ENCODE data around the gene KCNAB1. TPM values are rescaled to one million over a fixed set of nuclear protein-coding genes. Genes with fewer than 3 reads are reported as not detected.

The KCNAB1 gene
- total RNA-seq, 2 experiments from 2014 or later = not detected

DNA sequence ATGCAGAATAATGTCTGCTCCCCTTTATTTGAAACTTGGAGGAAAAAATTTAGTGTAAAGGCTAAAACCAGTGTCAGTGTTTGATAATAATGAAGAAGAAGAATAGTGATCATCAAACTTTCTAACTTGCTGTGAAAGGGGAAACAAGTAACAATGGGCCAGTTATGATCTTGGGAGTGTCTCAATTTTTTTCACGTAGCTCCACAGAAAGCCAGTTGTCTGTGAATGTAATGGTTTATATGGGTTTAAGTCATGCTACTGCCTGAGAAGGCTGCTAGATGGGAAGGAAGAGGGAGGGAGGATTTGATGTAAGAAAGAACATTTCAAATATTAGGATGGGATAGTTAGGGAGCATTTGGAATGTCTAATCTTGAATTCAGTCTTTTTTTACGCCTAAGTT, 455.7 kb downstream of the KCNAB1 start:
- no peaks in the 10 kb centered on the region for H3K36me3 Mint-ChIP-seq
- CTCF ChIA-PET = no interaction called here
- DNase-seq = no peak

DNA sequence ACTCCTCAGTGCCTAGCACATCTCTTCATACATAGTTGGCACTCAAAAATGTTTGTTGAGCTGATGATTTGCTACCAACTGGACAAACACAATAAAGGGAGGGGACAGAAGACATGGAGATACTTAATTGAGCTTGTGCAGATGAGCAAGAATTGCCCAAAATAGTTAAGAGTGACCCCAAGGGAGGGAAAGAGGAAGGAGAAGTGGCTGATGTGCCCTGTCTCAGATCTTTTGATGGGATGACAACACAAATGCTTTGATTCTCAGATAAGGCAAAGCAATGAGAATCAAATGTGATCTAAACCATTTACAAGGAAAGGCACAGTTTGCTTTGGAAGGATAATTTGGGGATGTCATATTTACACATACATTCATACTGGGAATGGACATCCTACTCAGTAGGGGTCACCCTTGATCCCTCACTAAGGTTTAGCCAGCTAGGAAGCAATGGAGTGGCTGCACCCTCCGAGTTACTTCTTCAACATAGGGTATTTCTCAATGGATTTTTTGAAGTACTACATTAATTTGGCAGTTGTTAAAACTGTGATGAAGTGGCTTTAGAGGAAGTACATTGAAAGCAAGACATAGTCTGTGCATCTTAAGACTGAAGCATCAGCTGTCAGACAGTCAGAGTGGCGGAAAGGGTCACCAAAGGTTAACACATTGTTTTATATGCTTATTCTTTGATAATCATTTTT, 456.4 kb downstream of the KCNAB1 start:
- H3K27me3 Mint-ChIP-seq = peaks cover 7% of the 10 kb centered on the region
- no peak overlapping the region for H3K27ac Mint-ChIP-seq
- CTCF ChIA-PET = no interaction called here
- POLR2A ChIA-PET = no interaction called here
- no peak overlapping the region for H3K4me3 Mint-ChIP-seq
- intact Hi-C loops (cut with micrococcal nuclease) = no loop called here
- no peaks in the 10 kb centered on the region for H3K9me3 Mint-ChIP-seq
- no peak for DNase-seq
- no peaks in the 10 kb centered on the region for H3K36me3 Mint-ChIP-seq
- no peaks in the 10 kb centered on the region for H3K4me1 Mint-ChIP-seq (ENCODE audit: low read depth)

More for the DNA sequence above, 455.7 kb downstream of the KCNAB1 start:
- intact Hi-C loops (cut with micrococcal nuclease) = no loop called here
- Mint-ChIP-seq H3K4me3 (no peak overlapping the region), H3K27me3 (peaks cover 7% of the 10 kb centered on the region), H3K9me3 (no peaks in the 10 kb centered on the region), H3K4me1 (ENCODE audit: low read depth) (no peaks in the 10 kb centered on the region), H3K27ac (no peak overlapping the region)
- POLR2A ChIA-PET = no interaction called here

DNA sequence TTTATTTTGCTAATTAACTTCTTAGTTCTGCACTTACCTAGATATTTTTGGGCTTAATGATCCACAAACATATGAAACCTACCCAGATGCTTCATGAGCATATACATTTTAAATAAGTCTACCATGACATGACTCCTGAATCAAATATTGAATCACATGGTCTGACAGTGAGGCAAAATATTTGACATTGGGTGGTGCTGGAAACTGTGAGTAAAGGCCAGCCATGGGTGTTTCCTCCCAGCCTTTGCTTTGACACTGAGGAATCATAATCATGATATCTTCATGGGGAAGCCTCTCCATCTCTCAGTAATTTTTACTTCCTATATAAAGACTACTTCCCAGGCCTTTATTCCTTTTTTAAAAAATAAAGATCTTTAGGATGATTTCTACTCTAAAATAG, 457.4 kb downstream of the KCNAB1 start:
- Mint-ChIP-seq H3K4me1 (ENCODE audit: low read depth) (peaks cover 2% of the 10 kb centered on the region), H3K36me3 (no peaks in the 10 kb centered on the region), H3K9me3 (no peaks in the 10 kb centered on the region), H3K27me3 (peaks cover 7% of the 10 kb centered on the region), H3K4me3 (no peak overlapping the region), H3K27ac (no peak overlapping the region)
- no peak for DNase-seq
- ChIA-PET POLR2A (no interaction called here), CTCF (interaction anchor here (0.8 kb wide), 1 partner anchor 23 kb away, joined by 3 read pairs; the partner anchor contains the start of gene SSR3)
- intact Hi-C loops (cut with micrococcal nuclease) = no loop called here

DNA sequence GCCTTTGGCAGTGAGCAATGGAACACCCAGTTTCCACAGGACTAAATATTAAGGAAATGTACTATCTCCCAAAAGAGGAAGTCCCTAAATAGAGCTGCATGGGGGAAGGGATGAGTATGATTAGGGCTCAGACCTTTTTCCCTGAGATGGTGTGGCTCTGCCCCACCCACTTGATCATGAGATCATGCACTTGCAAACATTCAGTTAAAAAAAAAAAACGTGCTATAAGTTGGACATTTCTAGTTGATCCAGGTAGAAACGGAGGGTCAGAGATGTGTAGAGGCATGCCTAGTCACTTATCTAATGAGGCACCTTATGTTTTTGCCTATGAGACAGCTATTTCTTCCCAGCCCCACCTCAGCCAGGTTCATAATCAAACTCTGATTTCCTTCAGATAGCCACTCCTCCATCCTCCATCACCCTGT, 459.1 kb downstream of the KCNAB1 start:
- H3K4me1 Mint-ChIP-seq (ENCODE audit: low read depth) = peaks cover 3% of the 10 kb centered on the region
- POLR2A ChIA-PET = no interaction called here

DNA sequence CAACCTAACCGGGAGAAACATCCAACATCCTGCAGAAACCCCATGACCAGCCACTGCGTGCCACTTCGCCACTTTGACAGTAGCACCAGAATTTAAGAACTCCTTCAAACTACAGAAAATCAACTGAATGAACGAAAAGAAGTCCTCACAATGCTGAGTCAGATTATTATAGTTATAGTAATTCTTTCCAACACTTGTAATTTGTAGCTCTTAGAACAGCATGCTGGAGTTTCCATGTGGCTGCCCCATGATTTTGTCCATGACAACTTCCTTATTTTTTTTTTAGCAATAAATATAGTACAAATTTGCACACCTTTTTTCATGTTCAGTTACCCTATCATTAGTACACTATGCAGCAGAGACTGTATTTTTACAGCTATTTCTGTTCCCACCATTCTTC, 460.7 kb downstream of the KCNAB1 start:
- H3K4me1 Mint-ChIP-seq (ENCODE audit: low read depth) = peaks cover 3% of the 10 kb centered on the region
- ChIA-PET CTCF (no interaction called here), POLR2A (no interaction called here)
- intact Hi-C loops (cut with micrococcal nuclease) = no loop called here
- H3K9me3 Mint-ChIP-seq = no peaks in the 10 kb centered on the region
- H3K4me3 Mint-ChIP-seq = no peak overlapping the region
- DNase-seq = no peak
- H3K27ac Mint-ChIP-seq = no peak overlapping the region
- H3K36me3 Mint-ChIP-seq = no peaks in the 10 kb centered on the region
- H3K27me3 Mint-ChIP-seq = peaks cover under 1% of the 10 kb centered on the region

More for the DNA sequence above, 459.1 kb downstream of the KCNAB1 start:
- CTCF ChIA-PET = no interaction called here
- intact Hi-C loops (cut with micrococcal nuclease) = no loop called here
- Mint-ChIP-seq H3K27ac (no peak overlapping the region), H3K4me3 (no peak overlapping the region), H3K27me3 (peaks cover 5% of the 10 kb centered on the region), H3K36me3 (no peaks in the 10 kb centered on the region), H3K9me3 (no peaks in the 10 kb centered on the region)
- DNase-seq = no peak

DNA sequence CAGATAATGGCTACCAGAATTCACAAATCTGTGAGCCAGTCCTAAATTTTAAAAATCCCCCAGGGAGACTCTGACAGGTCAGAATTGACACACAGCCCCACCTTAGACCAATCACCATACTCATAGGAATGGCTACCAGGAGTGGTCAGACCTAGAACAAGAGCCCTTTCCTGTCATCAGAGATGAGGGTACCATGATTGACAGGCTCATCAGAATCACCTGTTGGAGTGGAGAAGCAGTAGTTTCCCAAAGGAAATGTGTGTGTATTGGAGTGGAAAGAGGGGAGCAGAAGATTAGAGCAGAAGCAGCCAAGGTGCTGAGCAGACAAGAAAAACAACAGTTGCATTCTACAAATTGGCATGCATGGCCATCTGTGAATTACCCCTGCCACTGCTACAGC, 461.6 kb downstream of the KCNAB1 start:
- Mint-ChIP-seq H3K9me3 (no peaks in the 10 kb centered on the region), H3K27me3 (no peaks in the 10 kb centered on the region), H3K4me3 (no peak overlapping the region), H3K27ac (no peak overlapping the region), H3K36me3 (no peaks in the 10 kb centered on the region), H3K4me1 (ENCODE audit: low read depth) (peaks cover 3% of the 10 kb centered on the region)
- no peak for DNase-seq
- ChIA-PET CTCF (no interaction called here), POLR2A (no interaction called here)
- intact Hi-C loops (cut with micrococcal nuclease) = no loop called here

DNA sequence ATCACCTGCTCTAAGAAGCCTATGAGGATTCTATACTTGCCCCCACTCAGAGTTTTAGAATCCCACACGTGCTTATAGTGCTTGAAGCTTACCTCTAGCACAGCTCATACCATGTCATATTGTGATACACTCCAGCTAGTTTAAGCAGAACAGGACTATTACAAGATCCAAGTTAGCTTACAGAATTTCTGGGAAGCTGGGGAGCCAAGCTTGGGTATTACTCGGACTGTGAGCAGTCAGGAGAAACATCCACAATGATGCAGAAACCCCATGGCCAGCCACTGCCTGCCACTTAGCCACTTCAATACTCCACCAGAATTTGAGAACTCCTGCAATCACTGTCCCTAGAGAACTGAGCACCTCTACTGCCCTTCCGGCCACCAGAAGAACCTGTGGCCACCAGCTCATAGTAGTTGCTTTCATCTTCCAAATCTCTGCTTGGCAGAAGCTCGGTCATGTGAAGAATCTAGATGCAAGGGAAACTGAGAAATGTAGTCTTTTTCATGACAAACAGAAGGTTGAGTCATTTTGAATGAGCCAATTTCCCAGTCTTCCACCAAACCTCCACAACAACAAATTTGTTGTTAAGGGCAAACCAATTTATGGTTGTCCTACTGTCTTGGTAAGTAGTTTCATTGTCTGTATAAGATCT, 462.3 kb downstream of the KCNAB1 start:
- no peak overlapping the region for H3K4me3 Mint-ChIP-seq
- peaks cover 3% of the 10 kb centered on the region for H3K4me1 Mint-ChIP-seq (ENCODE audit: low read depth)
- H3K27me3 Mint-ChIP-seq = no peaks in the 10 kb centered on the region
- POLR2A ChIA-PET = no interaction called here
- CTCF ChIA-PET = interaction anchor here (0.6 kb wide), 1 partner anchor 102 kb away, joined by 3 read pairs; no protein-coding TSS in a partner anchor
- DNase-seq = no peak
- H3K9me3 Mint-ChIP-seq = no peaks in the 10 kb centered on the region
- no peaks in the 10 kb centered on the region for H3K36me3 Mint-ChIP-seq
- H3K27ac Mint-ChIP-seq = no peak overlapping the region
- intact Hi-C loops (cut with micrococcal nuclease) = no loop called here

DNA sequence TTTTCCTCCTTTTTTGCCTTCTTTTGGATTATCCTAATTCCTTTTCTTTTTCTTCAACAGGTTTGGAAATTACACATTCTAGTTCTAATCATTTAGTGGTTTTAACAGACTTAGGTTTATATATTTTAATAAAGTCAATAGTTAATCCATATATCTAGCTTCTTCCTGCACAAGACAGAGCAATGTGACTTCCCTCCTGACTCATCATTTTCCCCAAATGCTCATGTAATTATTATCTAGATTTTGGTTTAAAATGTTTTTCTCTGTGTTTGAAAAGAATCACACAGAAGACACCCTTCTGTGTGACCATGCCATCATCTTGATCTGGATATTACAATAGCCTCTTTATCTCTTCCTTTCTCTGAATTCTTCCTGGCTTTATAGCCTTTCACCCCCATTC, 463.1 kb downstream of the KCNAB1 start:
- Mint-ChIP-seq H3K4me3 (no peak overlapping the region), H3K4me1 (ENCODE audit: low read depth) (peaks cover 3% of the 10 kb centered on the region), H3K9me3 (no peaks in the 10 kb centered on the region), H3K27ac (no peak overlapping the region), H3K36me3 (no peaks in the 10 kb centered on the region), H3K27me3 (no peaks in the 10 kb centered on the region)
- ChIA-PET POLR2A (no interaction called here), CTCF (interaction anchor here (0.6 kb wide), 1 partner anchor 103 kb away, joined by 3 read pairs; no protein-coding TSS in a partner anchor)
- intact Hi-C loops (cut with micrococcal nuclease) = no loop called here
- no peak for DNase-seq

DNA sequence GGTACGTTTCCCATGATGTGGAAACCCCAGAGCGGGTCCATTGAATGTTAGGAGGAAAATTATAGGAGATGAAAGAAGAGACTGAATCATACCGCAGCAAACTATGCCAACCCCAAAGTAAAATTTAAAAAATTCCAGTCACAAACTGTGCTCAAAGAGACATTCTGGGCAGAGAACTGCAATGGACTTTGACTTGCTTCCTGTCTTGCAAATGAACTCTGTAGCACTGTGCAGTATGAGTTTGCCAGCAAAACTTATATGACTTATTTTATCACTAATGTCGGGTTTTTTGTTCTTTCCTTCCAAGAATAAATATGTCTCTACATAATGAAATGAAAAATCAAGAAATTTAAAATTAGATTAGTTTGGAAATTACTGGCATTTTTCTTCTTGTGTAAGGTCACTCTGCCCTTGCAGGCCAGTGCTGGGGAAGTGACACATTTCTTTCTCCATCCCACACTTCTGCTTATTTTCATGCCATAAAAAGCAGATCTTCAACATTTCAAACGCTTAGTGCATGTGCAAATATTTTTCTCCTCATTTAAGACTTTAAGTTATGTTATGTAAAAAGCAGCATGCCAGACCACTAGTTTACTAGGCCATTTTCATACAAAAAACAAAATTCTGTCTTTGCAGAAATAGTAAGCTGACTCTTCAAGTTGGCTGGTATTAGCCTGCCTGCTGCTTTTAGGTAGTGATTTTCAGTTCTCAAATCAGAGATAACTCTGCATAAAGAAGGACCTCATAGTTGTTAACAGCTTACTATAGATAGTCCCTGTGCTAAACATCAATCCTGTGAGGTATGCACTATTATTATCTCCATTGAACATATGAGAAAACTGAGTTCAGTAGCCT, 466.8 kb downstream of the KCNAB1 start:
- peaks cover 2% of the 10 kb centered on the region for H3K36me3 Mint-ChIP-seq
- intact Hi-C loops (cut with micrococcal nuclease) = no loop called here
- no peak overlapping the region for H3K27ac Mint-ChIP-seq
- CTCF ChIA-PET = interaction anchor here (0.6 kb wide), 1 partner anchor 313 kb away, joined by 3 read pairs; no protein-coding TSS in a partner anchor
- no peak for DNase-seq
- peaks cover 3% of the 10 kb centered on the region for H3K4me1 Mint-ChIP-seq (ENCODE audit: low read depth)
- H3K27me3 Mint-ChIP-seq = peaks cover 7% of the 10 kb centered on the region
- no peaks in the 10 kb centered on the region for H3K9me3 Mint-ChIP-seq
- no peak overlapping the region for H3K4me3 Mint-ChIP-seq
- POLR2A ChIA-PET = no interaction called here

DNA sequence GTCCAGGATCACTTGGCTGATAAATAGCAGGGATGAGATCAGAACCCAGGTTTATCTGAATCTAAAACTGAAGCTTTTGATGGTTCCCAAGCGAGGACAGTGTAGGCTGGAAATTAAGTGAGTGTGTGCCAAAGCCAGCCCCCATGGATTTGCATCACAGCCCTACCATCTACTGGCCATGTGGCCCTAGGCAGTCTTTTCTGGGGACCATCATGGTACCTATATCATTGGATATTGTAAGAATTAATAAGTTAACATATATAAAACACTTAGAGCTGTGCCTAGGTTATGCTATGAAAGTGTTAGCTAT, 467.3 kb downstream of the KCNAB1 start:
- no peak for DNase-seq
- H3K27ac Mint-ChIP-seq = no peak overlapping the region
- no peak overlapping the region for H3K4me3 Mint-ChIP-seq
- H3K9me3 Mint-ChIP-seq = no peaks in the 10 kb centered on the region
- ChIA-PET POLR2A (no interaction called here), CTCF (interaction anchor here (0.6 kb wide), 1 partner anchor 312 kb away, joined by 3 read pairs; no protein-coding TSS in a partner anchor)
- intact Hi-C loops (cut with micrococcal nuclease) = no loop called here
- H3K27me3 Mint-ChIP-seq = peaks cover 7% of the 10 kb centered on the region
- peaks cover under 1% of the 10 kb centered on the region for H3K4me1 Mint-ChIP-seq (ENCODE audit: low read depth)
- peaks cover 2% of the 10 kb centered on the region for H3K36me3 Mint-ChIP-seq
